Left forelimb (tissue), 1 donor: ENCODE measurements around the gene EFHC2.
"Not testable (repeated sequence)": the region's sequence is repeated elsewhere in the genome, so short reads cannot be mapped to it uniquely, and the experiment has no call there.

Experiments used
- DNase-seq: peaks from one replicate; pipeline ENCODE4 v3.0.0-alpha.2; 2018; ENCODE audit warnings: low spot score

Gene EFHC2

DNA sequence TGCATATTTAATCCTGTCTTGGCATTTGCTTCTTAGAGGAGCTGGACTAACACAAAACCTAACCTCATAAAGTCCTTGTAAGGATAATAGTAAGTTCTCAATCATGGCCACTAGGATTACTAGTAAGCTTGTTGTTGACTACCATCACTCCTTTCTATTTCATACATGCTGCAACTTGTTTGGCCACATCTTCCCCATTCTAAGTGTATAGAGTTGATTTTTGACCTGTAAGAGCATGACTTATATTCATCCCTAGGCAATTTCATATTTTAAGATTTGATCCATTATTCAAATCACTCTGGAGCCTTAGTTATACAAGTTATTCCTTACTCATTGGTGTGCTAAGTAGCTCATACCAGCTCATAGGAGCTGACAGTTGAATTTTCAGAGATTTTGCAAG is 109.4 kb downstream of the EFHC2 start:
- no peak for DNase-seq

DNA sequence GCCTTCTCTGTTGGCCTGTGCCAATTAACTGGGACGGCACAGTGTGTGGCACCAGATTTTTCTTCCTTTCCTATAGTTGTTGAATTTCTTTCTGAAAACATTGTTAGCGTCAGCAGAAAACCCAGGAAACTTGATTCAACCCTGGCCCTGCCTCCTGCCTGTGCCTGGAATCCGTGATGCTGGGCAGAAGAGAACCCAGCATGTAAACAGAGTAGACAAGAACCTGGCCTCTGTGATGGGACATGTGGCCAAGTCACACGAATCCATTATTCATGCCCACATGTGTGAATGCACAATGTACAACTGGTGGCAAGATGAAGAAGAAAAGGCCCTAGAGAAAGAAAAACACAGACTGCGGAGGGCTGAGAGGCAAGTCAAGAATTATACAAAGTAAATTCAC is 111.4 kb downstream of the EFHC2 start:
- no peak for DNase-seq

DNA sequence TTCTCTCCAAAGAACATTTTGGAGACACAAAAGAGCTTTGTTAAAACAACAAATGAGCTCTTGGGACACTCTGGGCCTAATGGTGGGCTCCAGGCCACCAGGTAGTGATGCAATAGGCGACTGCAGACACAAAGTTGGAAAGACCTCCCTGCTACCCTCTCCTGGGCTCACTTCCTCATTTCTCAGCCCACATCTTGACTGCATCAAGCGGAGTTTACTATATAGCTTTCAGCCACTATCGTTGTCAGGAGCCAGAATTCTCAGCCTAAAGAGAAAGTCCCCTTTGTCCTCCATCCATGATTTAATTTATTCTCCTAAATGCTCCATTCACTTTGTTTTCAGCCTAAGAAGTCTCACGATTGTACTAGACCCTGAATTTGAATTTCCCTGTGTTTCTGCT is 114.9 kb downstream of the EFHC2 start:
- no peak for DNase-seq

DNA sequence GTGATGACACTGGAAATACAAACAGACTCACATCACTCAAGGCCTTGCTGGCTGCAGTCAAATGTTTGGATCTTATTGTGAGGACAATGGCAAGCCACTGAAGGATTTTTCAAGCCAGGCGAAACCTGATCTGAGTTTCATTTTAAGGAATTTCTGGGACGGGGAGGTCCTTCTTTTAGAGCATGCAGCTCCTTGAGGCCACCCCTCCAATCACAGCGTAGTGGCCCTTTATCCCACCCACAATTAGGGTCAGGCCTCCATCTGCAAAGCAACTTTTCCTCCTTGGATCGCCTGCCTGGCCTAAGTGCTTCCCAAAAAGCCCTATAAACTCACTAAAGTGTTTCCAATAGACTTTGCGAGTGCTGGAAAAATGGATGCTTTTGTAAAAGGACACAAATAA is 115.5 kb downstream of the EFHC2 start:
- no peak for DNase-seq

DNA sequence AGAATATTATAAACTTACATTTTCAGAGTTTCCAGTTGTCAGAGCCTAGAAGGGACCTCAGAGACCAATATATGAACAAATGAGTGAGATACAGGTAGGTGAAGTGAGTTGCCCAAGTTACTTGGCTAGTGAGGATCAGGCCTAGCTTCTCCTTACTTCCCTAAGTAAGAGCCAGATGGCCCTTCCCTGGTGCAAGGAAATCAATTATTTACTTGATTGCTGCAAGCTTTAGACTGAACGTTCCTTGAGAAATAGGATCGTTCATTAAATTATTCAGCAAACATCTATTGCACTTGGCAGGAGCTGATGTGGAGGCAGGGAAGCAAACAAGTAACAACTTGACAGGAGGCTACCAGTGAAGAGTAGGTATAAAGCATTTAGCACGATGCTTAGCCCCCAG is 117.8 kb downstream of the EFHC2 start:
- DNase-seq = no peak

DNA sequence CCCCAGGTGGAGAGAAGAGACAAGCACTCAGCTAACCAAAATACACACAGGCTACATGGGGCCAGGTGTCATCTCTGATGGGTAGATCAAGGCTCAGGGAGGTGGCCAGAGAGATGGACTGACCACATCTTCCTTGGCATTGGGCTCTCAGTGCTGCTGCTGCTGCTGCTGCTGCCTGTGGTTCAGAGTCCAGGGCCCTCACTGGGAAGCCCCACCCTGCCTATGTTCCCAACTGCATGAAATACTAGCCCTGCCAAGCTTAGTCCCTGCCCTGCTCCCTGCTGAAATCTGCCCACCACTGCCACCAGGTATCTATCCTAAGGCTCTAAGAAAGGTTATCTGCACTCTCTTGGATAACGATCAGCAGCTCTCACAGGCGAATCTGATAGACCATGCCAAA is 118.7 kb downstream of the EFHC2 start:
- no peak for DNase-seq

DNA sequence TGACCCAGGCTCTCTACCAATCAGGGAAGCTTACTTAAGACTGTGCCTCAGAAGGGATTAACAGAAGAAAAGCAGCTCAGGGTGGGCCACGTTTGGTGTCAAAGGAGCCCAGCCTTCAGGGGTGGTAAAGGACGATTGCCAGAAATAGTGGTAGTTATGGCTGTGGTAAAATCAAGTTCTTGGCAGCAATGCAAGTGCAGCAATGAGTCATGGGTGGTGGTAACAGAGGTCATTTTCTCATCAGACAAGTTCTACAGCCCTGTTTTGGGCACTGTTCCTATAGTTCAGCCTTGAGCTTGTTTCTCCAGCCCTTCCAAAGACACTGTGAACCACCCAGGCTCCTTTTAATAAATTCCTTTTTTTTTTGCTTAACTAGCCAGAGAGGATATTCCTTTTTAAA is 120.3 kb downstream of the EFHC2 start:
- DNase-seq = no peak

DNA sequence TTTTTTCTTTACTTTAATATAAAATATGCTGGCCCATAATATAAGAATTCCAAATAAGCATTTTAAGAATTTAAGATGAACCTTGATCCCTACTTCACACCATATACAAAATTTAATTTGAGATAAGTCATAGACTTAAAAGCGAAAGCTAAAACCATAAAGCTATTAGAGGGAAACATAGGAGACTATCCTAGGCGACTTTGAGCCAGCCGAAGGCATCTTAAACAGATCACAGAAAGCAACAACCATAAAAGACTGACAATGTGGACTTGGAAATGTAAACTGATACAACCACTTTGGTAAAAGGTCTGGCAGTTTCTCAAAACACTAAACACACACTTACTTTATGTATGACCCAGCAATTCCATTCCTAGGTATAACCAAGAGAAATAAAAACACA is 125.0 kb downstream of the EFHC2 start:
- DNase-seq = no peak

DNA sequence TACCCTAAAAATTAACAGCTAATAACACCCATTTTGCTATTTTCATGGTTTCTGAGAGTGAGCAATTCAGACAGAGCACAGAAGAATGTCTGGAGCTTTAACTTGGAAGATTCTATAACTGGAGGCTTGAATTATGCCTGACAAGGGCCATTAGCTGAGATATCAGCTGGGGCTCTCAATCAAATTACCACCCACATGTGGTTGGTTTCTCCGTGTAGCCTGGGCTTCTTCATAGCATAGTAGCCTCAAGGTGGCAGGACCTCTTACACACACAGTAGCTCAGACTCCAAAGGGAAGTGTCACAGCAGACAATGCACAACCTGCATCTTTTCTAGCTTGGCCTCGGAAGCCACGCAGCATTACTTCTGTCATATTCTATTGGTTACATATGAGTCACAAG is 127.3 kb downstream of the EFHC2 start:
- DNase-seq = no peak

DNA sequence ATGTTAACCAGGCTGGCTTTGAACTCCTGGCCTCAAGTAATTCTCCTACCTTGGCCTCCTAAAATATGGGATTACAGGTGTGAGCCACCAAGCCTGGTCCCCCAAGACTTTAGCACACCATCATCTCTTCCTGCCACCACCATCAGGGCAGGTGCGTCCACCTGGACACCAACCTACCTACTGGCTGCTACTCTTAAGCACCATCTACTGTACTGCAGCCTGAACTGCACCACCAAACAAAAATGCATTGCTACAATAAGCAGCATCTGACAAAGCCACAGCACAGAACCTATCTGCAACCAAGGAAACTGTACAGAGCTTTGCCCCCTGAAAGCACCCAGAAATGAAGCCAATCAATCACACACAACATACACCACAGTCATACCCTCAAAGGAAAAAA is 139.7 kb downstream of the EFHC2 start:
- no peak for DNase-seq

DNA sequence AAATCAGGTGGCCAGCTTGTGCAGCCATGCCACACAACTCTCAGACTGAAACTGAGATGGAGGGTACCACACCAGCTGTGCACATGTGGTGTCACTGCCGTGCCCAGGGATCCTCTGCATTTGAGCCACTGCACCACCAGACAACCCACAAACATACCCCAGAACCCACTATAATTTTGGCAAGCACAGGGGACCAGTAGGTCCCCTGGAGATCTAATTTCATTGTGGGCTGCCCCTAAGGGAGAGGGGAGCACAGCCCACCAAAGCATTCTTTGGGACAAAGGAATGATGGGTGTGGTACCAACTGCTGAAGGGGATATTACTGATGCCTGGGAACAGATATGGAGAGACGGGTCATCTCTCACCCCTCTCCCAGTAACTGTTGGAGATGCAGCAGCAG is 140.9 kb downstream of the EFHC2 start:
- DNase-seq = no peak

DNA sequence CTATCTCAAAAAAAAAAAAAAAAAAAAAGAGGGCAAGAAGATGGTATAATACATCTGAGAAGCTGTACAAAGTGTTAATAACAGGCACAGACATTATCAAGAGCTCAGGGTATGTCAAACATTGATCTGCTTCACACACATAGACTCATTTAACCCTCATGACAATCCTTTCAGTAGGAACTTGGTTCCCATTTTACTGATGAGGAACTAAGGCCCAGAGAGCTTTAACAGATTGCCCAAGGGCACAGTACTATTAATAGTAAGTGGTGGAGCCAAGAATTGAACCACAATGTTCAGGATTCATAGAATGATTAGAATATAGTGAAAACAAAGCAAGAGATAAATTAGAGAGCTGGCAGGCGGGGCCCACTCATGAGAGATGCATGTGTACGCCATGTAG is 154.4 kb downstream of the EFHC2 start:
- no peak for DNase-seq

DNA sequence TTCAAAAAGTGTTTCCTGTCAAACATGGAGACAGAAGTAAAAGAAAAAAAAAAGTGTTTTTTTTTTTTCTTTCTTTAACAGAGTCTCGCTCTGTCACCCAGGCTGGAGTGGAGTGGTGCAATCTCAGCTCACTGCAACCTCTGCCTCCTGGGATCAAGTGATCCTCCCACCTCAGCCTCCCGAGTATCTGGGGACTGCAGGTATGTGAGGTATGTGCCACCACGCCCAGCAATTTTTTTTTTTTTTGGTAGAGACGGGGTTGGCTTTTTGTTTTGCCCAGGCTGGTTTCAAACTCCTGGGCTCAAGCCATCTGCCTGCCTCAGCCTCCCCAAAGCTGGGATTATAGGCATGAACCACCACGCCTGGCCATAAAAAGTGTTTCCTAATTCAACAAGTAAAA is 155.6 kb downstream of the EFHC2 start:
- DNase-seq = not testable (repeated sequence)

DNA sequence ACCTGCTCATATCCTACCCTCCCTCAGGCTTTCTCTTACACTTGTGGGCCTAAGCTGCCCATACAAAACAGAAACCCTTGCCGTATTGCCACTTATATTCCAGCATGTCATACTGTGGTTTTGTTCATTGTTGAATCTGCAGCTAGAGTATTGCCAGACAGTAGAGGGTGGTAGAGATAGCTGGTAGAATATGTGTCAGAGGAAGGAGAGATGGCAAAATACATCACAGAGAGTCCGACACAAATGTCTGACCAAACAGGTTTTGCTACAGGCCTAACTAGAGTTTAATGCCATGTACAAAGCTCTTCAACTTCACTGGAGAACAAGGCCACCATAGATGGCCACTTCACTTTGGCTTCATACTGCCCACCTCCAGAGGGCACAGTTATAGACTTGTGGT is 160.1 kb downstream of the EFHC2 start:
- DNase-seq = no peak

DNA sequence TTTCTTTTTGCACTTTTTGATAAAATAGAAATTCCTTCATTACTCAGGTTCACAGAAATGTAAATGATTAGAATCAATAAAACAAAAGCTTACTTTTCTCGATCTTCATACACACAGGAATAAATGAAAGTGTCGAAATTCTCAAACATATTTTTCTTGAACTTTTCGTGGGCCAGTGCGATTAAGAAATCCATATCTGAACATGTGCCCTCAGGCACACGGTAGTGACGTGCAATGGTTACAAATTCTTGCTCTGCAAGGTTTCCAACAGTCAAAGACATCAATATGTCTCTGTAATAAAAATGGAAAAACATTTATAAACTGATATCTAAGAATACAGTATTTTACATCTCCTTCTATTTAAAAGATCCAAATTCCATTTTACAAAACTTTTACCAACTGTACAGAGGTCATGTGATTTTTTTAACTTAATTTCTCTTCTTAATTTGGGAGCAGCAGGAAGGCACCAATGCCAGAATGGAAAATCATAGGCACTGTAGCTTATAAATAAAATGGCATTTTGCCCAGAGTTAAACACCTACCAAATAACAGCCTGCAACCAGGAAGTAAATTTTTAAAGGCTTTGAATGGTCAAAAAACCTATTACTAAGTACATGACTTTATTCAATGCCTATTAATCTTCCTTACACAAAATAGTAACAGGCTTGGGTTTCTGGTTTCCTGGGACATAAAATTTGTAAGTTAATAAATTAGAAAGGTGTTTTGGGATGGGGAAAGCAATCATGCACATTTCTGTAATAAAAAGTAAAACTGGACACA is 165.0 kb downstream of the EFHC2 start:
- no peak for DNase-seq

DNA sequence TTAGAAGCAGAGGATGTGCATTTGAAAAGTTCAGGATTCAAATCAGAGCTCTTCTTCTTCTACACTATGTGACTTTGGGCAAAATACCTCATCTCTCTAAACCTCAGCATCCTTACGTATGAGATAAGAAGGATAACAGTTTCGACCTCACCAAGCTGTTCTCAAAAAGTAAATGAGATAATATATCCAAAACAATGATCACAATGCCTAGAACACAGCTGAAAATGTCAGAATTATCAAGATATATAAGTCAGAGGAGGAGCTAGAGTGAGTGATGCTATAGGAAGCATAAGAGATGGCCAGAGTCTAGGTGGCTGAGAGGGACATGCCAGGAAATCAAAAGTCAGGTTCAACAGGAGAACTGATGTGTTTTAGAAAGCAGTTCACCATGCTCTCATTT is 168.0 kb downstream of the EFHC2 start:
- DNase-seq = no peak

DNA sequence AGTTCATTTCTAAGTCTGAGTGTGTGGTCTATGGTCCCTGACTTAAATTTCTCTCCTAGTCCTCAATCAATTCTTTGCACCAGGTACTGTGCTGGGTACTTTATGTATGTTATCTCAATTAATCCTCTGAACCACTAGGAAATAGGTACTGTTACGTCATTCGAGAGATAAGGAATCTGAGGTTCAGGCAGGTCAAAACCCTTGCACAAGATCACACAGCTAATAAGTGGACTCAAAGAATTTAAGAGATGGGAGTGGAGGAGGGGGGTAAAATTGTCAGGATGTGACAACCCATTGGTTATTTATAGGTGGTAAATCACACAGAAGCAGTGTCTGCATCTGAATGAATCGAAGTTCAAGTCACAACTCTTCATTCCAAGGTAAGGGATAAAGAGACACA is 169.4 kb downstream of the EFHC2 start:
- no peak for DNase-seq

DNA sequence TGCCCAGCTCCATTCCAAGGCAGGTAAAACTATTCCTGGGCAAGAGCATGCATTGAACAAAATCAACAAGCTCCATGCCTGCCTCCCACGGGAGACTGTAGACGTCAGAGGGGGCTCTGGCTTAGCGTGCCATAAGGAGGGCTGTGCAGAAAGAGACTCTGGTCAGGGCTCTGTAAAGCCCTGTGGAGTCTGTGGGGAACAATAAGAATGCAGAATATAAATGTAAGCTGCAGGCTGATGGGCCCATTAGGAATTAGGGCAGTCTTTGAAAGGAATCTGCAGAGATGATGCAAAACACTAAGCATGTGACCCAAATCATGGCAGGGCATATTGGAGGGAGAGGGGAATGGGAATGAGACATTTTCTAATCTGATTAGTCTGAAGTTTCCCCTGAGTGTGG is 170.3 kb downstream of the EFHC2 start:
- DNase-seq = no peak

DNA sequence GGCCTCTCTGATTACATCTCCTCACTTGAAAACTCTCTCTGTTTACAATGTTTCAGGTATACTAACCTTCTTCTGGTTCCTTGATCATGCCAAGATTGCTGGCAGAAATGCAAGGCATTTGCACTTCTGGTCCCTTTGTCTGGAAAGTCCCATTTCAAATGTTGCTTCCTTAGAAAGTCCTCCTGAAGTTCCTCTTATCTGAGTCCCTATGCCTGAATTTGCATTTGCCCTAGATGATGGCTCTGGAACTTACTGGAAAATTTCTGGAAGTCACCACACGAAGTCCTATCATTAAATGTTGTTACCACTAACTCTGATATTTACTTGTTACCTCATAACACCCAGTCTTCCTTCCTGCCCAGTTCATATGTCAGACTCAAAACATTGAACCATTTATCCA is 176.4 kb downstream of the EFHC2 start:
- no peak for DNase-seq

DNA sequence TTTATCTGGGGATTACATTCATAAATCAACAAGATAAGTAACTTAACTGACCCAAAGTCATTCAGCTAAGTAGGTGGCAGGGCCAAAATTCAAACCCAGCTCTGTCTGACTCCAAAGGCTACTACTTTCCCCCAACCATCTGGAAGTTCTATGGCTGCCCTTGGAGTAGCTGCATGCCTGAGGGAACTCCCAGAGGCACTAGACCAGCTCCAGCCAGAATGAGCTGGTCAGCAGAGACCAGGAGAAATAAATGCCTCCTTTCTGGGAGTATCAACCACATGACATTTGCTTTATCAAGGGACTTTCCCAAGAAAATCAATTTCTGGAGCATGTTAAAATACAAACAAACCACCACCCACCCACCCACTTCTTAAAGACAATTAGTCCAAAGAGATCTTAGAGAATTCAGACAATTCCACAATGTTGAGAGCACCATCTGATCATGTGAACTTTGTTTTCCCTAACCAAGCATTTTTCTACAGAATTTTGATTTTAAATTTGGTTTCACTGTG is 180.5 kb downstream of the EFHC2 start:
- no peak for DNase-seq

DNA sequence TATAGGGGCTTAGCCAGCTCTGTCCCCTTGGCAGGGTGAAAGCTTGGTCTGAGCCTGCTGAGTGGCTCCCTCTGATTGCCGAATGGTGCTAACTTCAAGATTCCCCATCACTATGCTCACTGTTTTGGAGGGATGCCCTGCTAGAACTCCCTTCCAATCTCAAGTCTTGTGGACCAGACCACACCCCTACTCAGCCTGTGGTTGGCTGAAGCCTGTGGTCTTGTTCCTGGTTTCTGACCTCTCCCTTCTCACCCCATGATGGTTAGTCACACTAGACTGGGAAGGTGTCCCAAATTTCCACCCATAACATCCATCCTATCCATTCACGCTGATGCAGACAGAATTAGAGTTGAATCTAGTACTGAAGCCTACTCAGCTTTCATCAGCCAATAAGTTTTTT is 185.6 kb downstream of the EFHC2 start:
- no peak for DNase-seq

DNA sequence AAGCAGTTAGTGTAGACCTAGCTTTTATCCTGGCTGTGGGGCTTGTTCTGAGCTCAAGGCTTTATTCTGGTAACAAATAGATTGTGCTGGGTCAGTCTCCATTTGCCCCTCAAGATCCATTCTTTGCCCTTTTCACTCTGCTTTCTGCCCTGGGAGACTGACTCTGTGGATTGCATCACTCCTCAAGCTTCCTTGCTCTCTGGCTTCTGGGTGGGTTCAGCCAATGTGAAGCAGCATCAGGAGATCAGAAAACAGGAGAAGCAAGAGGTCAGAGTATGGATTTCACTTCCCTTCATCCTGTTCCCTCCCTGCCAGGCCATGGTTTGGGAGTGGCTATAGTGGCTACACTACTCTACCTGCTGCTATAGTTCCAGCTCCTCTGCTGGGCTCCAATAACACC is 186.2 kb downstream of the EFHC2 start:
- DNase-seq = no peak

DNA sequence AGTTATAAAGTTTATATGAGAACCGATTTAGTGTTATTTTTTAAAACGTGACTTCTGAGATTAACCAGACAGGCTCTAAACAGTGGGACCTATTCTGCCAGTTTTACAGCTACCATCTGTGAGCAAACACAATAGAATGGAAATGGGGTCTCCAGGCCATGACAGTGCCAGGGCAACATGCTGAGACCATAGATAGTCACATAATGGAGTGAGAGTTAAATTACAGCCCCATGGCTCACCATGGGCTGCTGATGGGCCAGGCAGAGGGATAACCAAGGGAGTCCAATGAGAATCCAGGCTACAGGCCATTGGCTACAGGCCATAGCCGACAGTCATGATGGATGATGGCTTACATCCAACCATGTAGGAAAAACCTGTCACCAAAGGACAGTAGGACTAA is 186.7 kb downstream of the EFHC2 start:
- DNase-seq = no peak

DNA sequence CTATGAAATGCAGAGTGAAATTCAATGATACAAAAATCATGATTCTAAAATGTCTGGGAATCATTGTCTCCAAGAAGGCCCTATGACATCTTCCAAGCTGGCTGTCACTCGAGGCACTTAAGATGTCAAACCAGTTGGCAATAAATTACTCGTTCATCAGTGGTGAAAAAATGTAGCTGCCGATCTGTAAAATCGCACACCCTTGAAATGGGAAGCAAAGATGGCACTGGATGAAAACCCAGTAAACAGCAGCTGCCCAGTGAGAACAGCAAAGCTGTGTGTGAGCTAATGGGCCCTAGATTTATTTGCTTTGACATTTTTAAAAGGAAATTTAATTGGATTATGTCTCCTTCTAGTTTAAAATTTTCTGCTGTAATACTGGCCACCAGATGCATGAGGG is 188.3 kb downstream of the EFHC2 start:
- DNase-seq = no peak
